GM18526 (cell line): ENCODE measurements around the gene FAM187B.

Source experiments
- POLR2A ChIP-seq: IDR thresholded peaks from 3 replicates; pipeline ENCODE4 v1.6.1; 2011; ENCODE audit not compliant: insufficient read length; ENCODE audit errors: extremely low read depth

The FAM187B gene

GRCh38 chr19:35211545-35212230 is 16.9 kb downstream of the FAM187B start:
- TF ChIP-seq POLR2A, result no peak

GRCh38 chr19:35209646-35210045 is 18.9 kb downstream of the FAM187B start:
- no peak for TF ChIP-seq POLR2A

- TF ChIP-seq POLR2A, result no peak
Measured at GRCh38 chr19:35208121-35208520, 20.4 kb downstream of the FAM187B start.

GRCh38 chr19:35207391-35207871 is 21.1 kb downstream of the FAM187B start:
- no peak for TF ChIP-seq POLR2A

DNA sequence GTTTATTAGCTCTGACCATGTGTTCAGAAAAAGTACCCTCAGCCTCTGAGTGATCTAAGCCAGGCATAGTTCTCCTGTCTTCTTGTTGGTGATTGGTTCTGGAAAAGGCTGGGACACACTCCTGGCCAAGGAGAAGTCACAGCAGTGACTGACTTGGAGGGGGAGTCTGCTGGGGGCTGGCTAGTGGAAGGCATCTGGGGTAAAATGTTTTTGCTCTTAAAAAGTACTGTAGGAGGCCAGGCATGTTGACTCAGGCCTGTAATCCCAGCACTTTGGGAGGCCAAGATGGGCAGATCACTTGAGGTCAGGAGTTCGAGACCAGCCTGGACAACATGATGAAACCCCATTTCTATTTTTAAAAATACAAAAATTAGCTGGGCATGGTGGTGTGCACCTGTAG is 21.7 kb downstream of the FAM187B start:
- no peak for TF ChIP-seq POLR2A

GRCh38 chr19:35206379-35206778 is 22.2 kb downstream of the FAM187B start:
- TF ChIP-seq POLR2A, result no peak

DNA sequence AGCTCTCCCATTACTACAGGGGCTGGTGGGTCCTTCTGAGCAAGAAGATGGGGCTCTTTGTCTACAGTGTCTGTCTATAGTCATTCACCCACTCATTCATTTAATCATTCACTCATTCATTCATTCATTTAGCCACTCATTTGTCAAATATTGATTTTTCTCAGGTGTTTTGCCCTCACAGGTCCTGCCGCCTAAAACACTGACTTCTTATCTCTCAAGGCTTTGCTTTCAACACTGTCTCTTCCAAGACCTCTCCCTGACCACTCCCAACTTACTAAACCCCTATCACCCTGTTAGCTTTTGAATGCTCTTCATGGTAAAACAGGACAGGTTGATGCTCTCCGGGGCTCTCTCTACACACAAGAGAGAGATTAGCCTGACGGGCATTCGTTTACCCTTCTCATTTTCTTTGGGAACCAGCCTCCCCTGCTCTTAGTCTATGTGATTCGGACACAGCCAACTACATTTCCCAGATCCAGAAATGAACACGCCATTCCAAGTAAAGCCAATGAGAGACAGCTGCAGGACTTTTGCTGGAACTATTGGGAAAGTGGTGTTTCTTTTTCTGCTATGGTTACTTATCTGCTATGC is 22.7 kb downstream of the FAM187B start:
- no peak for TF ChIP-seq POLR2A

GRCh38 chr19:35204799-35205732 is 23.5 kb downstream of the FAM187B start:
- TF ChIP-seq POLR2A, result no peak

- no peak for TF ChIP-seq POLR2A
Measured at GRCh38 chr19:35202722-35203688, 25.5 kb downstream of the FAM187B start.

GRCh38 chr19:35199481-35199880 is 29.1 kb downstream of the FAM187B start:
- TF ChIP-seq POLR2A, result no peak

DNA sequence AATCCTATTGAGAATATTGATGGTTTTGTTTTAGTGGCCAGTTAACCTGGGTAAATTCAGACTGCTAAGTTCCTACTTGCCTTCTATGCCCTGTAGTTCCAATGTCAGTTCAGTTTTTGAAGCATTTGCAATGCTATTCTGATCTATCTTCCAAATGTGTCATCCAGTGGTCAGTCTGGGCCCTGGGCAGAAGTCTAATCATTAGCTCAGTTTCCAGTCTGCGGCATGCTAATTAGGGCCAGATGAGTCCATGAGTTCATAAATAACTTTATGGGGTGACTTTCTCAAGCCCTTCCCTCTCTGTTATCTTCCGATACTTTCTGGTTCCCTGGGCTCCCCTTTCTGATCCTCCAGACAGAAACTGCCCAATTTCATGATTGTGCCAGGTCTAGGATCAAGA is 32.7 kb downstream of the FAM187B start:
- TF ChIP-seq POLR2A, result no peak

DNA sequence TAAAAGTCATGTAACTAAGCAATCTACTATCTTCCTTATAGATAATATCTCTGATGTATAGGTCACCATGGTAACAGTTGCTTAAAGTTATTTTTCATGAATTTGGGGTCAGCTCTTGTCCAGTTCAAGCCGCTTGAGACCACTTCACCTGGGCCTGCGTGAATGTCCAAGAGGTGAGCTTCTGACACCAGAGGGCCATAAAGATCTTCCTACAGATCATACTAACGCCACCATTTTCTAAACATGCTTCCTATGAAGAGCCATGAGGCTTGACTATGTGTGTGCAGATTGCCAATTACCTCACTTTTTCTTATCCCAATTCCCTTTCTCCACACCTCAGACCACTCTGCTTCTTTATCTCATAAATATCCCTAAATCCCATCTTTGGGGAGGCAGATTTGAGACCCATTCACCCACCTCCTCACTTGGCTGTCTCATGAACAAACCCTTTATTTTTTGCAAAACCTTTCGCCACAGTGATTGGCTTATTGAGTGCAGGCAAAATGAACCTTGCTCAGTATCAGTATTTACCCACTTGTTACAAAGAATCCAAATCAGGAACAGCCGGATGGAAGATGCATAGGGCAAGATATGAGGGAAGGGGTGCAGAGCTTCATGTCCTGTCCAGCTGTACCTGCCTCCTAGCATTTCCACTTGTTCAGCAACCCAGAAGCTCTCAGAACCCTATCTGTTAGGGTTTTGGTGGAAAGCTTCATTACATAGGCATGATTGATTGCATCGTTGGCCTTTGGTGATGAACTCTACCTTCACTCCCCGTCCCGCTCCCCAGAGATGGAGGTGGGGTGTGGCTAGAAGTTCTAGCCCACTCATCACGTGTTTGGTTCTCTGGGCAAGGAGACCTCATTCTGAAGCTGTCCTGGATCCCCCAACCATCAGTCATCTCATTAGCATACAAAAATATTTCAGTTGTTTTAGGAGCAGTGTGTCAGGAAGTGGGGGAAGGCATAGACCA is 34.2 kb downstream of the FAM187B start:
- TF ChIP-seq POLR2A, result no peak

GRCh38 chr19:35184884-35185283 is 43.7 kb downstream of the FAM187B start:
- no peak for TF ChIP-seq POLR2A
